Measurements from ENCODE around the gene APOBEC3C. TPM values are rescaled to one million over a fixed set of nuclear protein-coding genes. Genes with fewer than 3 reads are reported as not detected.

The APOBEC3C gene
- total RNA-seq, 1 experiment from 2014 or later = 12.7 TPM

DNA sequence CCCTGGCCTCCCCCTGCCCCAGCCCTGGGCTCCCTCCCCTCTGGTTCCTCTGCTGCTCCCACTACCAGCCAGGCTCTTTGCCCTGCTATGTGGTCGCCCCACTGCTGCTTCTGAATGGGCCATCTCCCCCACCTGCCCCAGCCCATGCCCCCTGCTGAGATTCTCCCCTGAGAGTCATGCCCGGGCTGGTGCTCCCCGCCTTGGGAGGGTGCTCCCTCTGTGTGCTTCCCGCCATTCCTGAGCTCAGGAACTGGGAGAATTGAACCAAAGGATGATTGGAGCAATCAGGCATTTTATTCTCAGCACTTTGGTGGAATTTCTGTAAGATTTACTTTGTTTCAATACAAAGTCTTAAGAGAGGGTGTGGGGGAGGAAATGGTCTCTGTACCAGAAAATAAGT is 13.7 kb downstream of the APOBEC3C start:
- no peak overlapping the region for H3K27ac ChIP-seq (ENCODE audit: low read length)
- CTCF ChIA-PET = no interaction called here
- BruUV-seq (replicated peaks) = no TSS peak
- DNase-seq (ENCODE audit: low read depth, low spot score) (no peak), ATAC-seq (no peak)
- TF ChIP-seq, protein P1, sequence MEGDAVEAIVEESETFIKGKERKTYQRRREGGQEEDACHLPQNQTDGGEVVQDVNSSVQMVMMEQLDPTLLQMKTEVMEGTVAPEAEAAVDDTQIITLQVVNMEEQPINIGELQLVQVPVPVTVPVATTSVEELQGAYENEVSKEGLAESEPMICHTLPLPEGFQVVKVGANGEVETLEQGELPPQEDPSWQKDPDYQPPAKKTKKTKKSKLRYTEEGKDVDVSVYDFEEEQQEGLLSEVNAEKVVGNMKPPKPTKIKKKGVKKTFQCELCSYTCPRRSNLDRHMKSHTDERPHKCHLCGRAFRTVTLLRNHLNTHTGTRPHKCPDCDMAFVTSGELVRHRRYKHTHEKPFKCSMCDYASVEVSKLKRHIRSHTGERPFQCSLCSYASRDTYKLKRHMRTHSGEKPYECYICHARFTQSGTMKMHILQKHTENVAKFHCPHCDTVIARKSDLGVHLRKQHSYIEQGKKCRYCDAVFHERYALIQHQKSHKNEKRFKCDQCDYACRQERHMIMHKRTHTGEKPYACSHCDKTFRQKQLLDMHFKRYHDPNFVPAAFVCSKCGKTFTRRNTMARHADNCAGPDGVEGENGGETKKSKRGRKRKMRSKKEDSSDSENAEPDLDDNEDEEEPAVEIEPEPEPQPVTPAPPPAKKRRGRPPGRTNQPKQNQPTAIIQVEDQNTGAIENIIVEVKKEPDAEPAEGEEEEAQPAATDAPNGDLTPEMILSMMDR (IDR thresholded peaks at IDR 0.05) = no peak
- TF ChIP-seq, protein P2, sequence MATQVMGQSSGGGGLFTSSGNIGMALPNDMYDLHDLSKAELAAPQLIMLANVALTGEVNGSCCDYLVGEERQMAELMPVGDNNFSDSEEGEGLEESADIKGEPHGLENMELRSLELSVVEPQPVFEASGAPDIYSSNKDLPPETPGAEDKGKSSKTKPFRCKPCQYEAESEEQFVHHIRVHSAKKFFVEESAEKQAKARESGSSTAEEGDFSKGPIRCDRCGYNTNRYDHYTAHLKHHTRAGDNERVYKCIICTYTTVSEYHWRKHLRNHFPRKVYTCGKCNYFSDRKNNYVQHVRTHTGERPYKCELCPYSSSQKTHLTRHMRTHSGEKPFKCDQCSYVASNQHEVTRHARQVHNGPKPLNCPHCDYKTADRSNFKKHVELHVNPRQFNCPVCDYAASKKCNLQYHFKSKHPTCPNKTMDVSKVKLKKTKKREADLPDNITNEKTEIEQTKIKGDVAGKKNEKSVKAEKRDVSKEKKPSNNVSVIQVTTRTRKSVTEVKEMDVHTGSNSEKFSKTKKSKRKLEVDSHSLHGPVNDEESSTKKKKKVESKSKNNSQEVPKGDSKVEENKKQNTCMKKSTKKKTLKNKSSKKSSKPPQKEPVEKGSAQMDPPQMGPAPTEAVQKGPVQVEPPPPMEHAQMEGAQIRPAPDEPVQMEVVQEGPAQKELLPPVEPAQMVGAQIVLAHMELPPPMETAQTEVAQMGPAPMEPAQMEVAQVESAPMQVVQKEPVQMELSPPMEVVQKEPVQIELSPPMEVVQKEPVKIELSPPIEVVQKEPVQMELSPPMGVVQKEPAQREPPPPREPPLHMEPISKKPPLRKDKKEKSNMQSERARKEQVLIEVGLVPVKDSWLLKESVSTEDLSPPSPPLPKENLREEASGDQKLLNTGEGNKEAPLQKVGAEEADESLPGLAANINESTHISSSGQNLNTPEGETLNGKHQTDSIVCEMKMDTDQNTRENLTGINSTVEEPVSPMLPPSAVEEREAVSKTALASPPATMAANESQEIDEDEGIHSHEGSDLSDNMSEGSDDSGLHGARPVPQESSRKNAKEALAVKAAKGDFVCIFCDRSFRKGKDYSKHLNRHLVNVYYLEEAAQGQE (IDR thresholded peaks at IDR 0.05; ENCODE audit: insufficient read depth in 1 of 2, low read depth in 2 of 2, low read length in 1 of 2) = no peak
- TF ChIP-seq POLR2AphosphoS5 (IDR thresholded peaks at IDR 0.05; ENCODE audit: low read depth, low read length) (no peak), TCF7L2 (IDR thresholded peaks at IDR 0.05; ENCODE audit: low read depth, low read length) (no peak), SIN3A (IDR thresholded peaks at IDR 0.05; ENCODE audit: borderline replicate concordance, insufficient read depth, low read depth, low read length) (no peak)
- H3K9me3 ChIP-seq (ENCODE audit: control insufficient read depth, insufficient read depth, low read depth, low read length) = no peaks in the 10 kb centered on the region
- POLR2A ChIA-PET = no interaction called here
- H3K36me3 ChIP-seq (ENCODE audit: control insufficient read depth, insufficient read depth, low read length) = no peaks in the 10 kb centered on the region
- H3K27me3 ChIP-seq (ENCODE audit: control insufficient read depth, insufficient read depth, low read length) = no peaks in the 10 kb centered on the region
- H3K4me1 ChIP-seq (ENCODE audit: control insufficient read depth, insufficient read depth, low read length) = no peaks in the 10 kb centered on the region
- H3K4me3 ChIP-seq (ENCODE audit: low read depth in 2 of 2, low read length in 2 of 2) = no peak overlapping the region
- in situ Hi-C loops (cut with HindIII; ENCODE audit: low pct_unique_long_range_greater_than_20kb, low sequenced_read_pairs) (no loop called here), intact Hi-C loops (cut with micrococcal nuclease; ENCODE audit: unreplicated experiment) (no loop called here)

DNA sequence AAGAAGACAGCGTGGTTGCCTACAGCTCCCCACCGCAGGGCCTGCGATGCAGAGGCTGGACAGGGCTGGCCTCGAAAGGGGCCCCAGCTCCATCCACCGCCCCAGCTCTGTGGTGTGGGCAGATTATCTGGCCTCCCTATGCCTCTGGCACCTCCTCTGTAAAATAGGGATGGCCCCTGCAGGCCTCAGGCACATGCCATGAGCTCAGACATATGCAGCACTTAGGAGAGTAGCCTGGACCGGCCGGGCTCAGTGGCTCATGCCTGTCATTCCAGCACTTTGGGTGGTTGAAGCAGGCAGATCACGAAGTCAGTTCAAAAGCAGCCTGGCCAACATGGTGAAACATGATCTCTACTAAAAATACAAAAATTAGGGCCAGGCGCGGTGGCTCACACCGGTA is 14.2 kb downstream of the APOBEC3C start:
- Histone ChIP-seq H3K4me1 (ENCODE audit: control insufficient read depth, insufficient read depth, low read length) (no peaks in the 10 kb centered on the region), H3K27me3 (ENCODE audit: control insufficient read depth, insufficient read depth, low read length) (no peaks in the 10 kb centered on the region), H3K36me3 (ENCODE audit: control insufficient read depth, insufficient read depth, low read length) (no peaks in the 10 kb centered on the region), H3K27ac (ENCODE audit: low read length) (no peak overlapping the region), H3K4me3 (ENCODE audit: low read depth in 2 of 2, low read length in 2 of 2) (no peak overlapping the region), H3K9me3 (ENCODE audit: control insufficient read depth, insufficient read depth, low read depth, low read length) (no peaks in the 10 kb centered on the region)
- ChIA-PET CTCF (no interaction called here), POLR2A (no interaction called here)
- ATAC-seq = no peak
- TF ChIP-seq, protein P2 (IDR thresholded peaks at IDR 0.05; ENCODE audit: insufficient read depth in 1 of 2, low read depth in 2 of 2, low read length in 1 of 2) = no peak
- TF ChIP-seq POLR2AphosphoS5 (IDR thresholded peaks at IDR 0.05; ENCODE audit: low read depth, low read length) = no peak
- TF ChIP-seq, protein P1 (IDR thresholded peaks at IDR 0.05) = no peak
- no peak for TF ChIP-seq TCF7L2 (IDR thresholded peaks at IDR 0.05; ENCODE audit: low read depth, low read length)
- no peak for TF ChIP-seq SIN3A (IDR thresholded peaks at IDR 0.05; ENCODE audit: borderline replicate concordance, insufficient read depth, low read depth, low read length)
- BruUV-seq (replicated peaks) = no TSS peak
- intact Hi-C loops (cut with micrococcal nuclease; ENCODE audit: unreplicated experiment) (no loop called here), in situ Hi-C loops (cut with HindIII; ENCODE audit: low pct_unique_long_range_greater_than_20kb, low sequenced_read_pairs) (no loop called here)
- no peak for DNase-seq (ENCODE audit: low read depth, low spot score)
